ENCODE data around the gene RAMACL. TPM values are rescaled to one million over a fixed set of nuclear protein-coding genes. Genes with fewer than 3 reads are reported as not detected.

Gene RAMACL
- total RNA-seq, 6 donors from 2014 or later: 3.7 to 13.0 (median 7.9) TPM

- Histone ChIP-seq H3K36me3 (peaks cover 0 to 19% (median 6%) of the 10 kb centered on the region in 4 donors), H3K4me3 (no peak overlapping the region), H3K9me3 (no peaks in the 10 kb centered on the region), H3K4me1 (peaks cover 25 to 39% (median 26%) of the 10 kb centered on the region in 4 donors), H3K27me3 (no peaks in the 10 kb centered on the region), H3K27ac (no peak overlapping the region)
- WGBS, 2 donors: 86 to 92% methylated on average over 13 of the region's 13 CpGs
- ATAC-seq (ENCODE audit: low FRiP score in 2 of 2) (no peak), DNase-seq (peak; percentile 12 to 39)
- TF ChIP-seq EP300 (IDR thresholded peaks at IDR 0.05): no peak
- TF ChIP-seq POLR2A (IDR thresholded peaks at IDR 0.05): no peak
- no peak for TF ChIP-seq CTCF (IDR thresholded peaks at IDR 0.05)
- TF ChIP-seq POLR2AphosphoS5 (IDR thresholded peaks at IDR 0.05): no peak
These were observed 17.3 kb downstream of the RAMACL start for GRCh38 chr6:166569206-166569605.

GRCh38 chr6:166567813-166568212, 18.7 kb downstream of the RAMACL start:
- no peaks in the 10 kb centered on the region for H3K9me3 ChIP-seq
- ATAC-seq (ENCODE audit: low FRiP score in 2 of 2): no peak
- no peak overlapping the region for H3K27ac ChIP-seq
- H3K27me3 ChIP-seq: no peaks in the 10 kb centered on the region
- peaks cover 0 to 20% (median 8%) of the 10 kb centered on the region in 4 donors for H3K36me3 ChIP-seq
- peaks cover 12 to 33% (median 22%) of the 10 kb centered on the region in 4 donors for H3K4me1 ChIP-seq
- TF ChIP-seq EP300 (IDR thresholded peaks at IDR 0.05) (no peak), POLR2A (IDR thresholded peaks at IDR 0.05) (no peak), CTCF (IDR thresholded peaks at IDR 0.05) (no peak), POLR2AphosphoS5 (IDR thresholded peaks at IDR 0.05) (no peak)
- peak in 1 of 2 donors; percentile 17 for DNase-seq
- no peak overlapping the region for H3K4me3 ChIP-seq
- 76 to 95% methylated on average over 8 of the region's 8 CpGs for WGBS, 2 donors

- Histone ChIP-seq H3K27ac (no peak overlapping the region), H3K4me3 (no peak overlapping the region), H3K27me3 (no peaks in the 10 kb centered on the region), H3K9me3 (no peaks in the 10 kb centered on the region), H3K4me1 (peaks cover 7 to 30% (median 16%) of the 10 kb centered on the region in 4 donors), H3K36me3 (peaks cover 0 to 20% (median 9%) of the 10 kb centered on the region in 4 donors)
- peak in 1 of 2 donors; percentile 15 for DNase-seq
- peak in 1 of 2 donors; percentile 71 for ATAC-seq (ENCODE audit: low FRiP score in 2 of 2)
- no peak for TF ChIP-seq POLR2A (IDR thresholded peaks at IDR 0.05)
- no peak for TF ChIP-seq POLR2AphosphoS5 (IDR thresholded peaks at IDR 0.05)
- no peak for TF ChIP-seq EP300 (IDR thresholded peaks at IDR 0.05)
- TF ChIP-seq CTCF (IDR thresholded peaks at IDR 0.05): no peak
- 78 to 90% methylated on average over 7 to 8 of the region's 8 CpGs for WGBS, 2 donors
These were observed 19.4 kb downstream of the RAMACL start for GRCh38 chr6:166567107-166567506.

- H3K4me3 ChIP-seq: no peak overlapping the region
- no peak for TF ChIP-seq POLR2A (IDR thresholded peaks at IDR 0.05)
- TF ChIP-seq EP300 (IDR thresholded peaks at IDR 0.05): no peak
- no peak for TF ChIP-seq POLR2AphosphoS5 (IDR thresholded peaks at IDR 0.05)
- no peak for TF ChIP-seq CTCF (IDR thresholded peaks at IDR 0.05)
- no peaks in the 10 kb centered on the region for H3K9me3 ChIP-seq
- DNase-seq: no peak
- peaks cover 6 to 22% (median 12%) of the 10 kb centered on the region in 4 donors for H3K4me1 ChIP-seq
- WGBS, 2 donors: 94% methylated on average over 9 to 12 of the region's 12 CpGs
- peak overlapping the region in 2 of 4 donors; percentile 4 to 42 for H3K27ac ChIP-seq
- H3K27me3 ChIP-seq: no peaks in the 10 kb centered on the region
- no peak for ATAC-seq (ENCODE audit: low FRiP score in 2 of 2)
- H3K36me3 ChIP-seq: peaks cover 0 to 20% (median 9%) of the 10 kb centered on the region in 4 donors
These were observed 20.2 kb downstream of the RAMACL start for GRCh38 chr6:166566026-166567011.

All from upper lobe of left lung (tissue), 6 donors.